22Rv1 (cell line): ENCODE results near the gene GCHFR.

Experiments used
- H3K27ac ChIP-seq: fragments of 450-650 bp; 2 replicates; pipeline ENCODE4 v1.5.1; 2017
- ZFX ChIP-seq: fragments of 450-650 bp; IDR thresholded peaks from 2 replicates; pipeline ENCODE4 v1.6.1; 2017; ENCODE audit warnings: antibody characterized with exemption, borderline replicate concordance
- TF ChIP-seq, protein P1 (sequence below): fragments of 450-650 bp; IDR thresholded peaks from 2 replicates; pipeline ENCODE4 v1.5.1; 2017; ENCODE audit warnings: mild to moderate bottlenecking

The GCHFR gene

DNA sequence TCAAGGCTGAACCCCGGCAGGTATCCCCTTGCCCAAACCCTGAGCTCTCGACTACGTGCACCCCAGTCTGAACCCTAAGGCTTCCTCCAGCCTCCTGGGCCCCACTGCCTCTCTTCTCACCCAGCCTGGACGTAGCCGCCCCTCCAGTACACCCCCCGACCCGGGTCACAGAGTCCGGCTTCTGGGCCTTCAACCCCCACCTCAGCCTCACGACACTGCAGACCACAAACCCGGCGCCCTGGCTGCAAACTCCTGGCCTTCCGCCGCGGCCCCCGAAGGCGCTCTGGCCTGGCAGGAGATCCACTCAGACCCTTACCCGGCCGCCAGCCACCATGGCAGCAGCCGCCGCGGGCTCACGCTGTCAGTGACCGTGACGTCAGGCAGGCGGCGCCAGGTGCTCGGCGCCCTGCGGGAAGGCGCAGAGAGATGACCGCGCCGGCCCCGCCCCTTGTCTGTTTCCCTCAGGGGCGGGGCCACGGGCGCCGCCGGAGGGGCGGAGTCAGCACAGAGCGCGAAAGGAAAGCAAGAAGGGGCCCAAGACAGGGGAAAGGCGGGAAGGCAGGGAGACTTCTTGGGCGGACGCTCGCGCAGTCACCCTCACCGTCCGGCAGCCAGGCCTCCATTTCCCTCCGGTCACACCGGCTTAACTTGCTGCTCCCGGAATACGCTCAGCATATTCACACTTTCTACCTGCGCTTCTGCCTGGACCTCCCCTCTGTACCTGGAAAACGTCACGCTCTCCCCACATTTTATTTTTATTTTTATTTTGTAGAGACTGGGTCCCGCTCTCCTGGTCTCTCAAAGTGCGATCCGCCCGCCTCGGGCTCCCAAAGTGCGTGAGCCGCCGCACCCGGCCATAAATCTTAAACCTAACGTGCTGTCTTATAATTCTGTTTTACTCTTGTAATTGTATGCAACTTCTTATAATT, 8.7 kb upstream of the GCHFR start, which contains the start of gene RMDN3:
TSS of gene RMDN3 (minus strand) at position 372 of the 929 bp plus-strand sequence. CDS start 471 bp downstream, outside the sequence.
- H3K27ac ChIP-seq, result peak within 1 kb of the TSS; percentile 88
- no peak for TF ChIP-seq ZFX
- TF ChIP-seq, protein P1, sequence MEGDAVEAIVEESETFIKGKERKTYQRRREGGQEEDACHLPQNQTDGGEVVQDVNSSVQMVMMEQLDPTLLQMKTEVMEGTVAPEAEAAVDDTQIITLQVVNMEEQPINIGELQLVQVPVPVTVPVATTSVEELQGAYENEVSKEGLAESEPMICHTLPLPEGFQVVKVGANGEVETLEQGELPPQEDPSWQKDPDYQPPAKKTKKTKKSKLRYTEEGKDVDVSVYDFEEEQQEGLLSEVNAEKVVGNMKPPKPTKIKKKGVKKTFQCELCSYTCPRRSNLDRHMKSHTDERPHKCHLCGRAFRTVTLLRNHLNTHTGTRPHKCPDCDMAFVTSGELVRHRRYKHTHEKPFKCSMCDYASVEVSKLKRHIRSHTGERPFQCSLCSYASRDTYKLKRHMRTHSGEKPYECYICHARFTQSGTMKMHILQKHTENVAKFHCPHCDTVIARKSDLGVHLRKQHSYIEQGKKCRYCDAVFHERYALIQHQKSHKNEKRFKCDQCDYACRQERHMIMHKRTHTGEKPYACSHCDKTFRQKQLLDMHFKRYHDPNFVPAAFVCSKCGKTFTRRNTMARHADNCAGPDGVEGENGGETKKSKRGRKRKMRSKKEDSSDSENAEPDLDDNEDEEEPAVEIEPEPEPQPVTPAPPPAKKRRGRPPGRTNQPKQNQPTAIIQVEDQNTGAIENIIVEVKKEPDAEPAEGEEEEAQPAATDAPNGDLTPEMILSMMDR, result no peak

- H3K27ac ChIP-seq, result peak overlapping the region; percentile 88
- TF ChIP-seq, protein P1, result no peak
- TF ChIP-seq ZFX, result no peak
Measured at GRCh38 chr15:40755812-40756208, 8.1 kb upstream of the GCHFR start.

DNA sequence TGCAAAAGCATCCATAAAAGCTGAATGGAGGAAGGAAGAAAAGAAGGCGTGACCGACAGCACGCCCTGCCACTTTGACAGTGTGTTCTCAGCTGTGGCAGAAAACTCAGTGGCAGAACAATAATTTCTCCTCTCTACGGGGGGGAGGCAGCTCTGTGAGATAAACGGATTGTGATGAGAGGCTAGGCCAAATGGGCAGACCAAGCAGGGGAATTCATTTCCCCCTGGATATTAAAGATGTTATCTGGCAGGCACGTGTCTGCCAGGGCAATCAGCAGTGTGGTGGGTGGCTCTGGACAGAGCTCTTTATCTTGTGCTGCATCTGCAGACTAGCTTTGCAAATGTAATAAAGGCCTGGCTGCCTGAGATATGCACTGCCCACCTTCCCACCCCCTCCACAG, 6.9 kb upstream of the GCHFR start:
- peak overlapping the region; percentile 88 for H3K27ac ChIP-seq
- TF ChIP-seq, protein P1, result no peak
- TF ChIP-seq ZFX, result no peak

DNA sequence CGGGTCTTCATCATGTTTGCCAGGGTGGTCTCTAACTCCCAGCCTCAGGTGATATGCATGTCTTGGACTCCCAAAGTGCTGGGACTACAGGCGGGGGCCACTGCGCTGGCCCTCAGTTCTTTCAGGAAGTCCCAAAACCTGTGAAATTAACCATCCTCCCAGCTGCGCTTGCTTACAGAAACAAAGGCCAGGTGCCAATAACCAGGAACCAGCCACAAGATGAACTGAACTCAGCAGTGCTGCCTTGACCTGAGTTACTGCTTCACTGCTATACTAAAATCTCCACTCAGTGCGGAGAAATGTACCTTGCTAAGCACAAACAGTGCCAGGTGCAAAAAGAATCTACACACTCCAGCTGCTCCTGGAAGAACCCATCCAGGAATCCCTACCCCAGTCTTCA, 3.9 kb upstream of the GCHFR start:
- TF ChIP-seq, protein P1, result no peak
- TF ChIP-seq ZFX, result no peak

DNA sequence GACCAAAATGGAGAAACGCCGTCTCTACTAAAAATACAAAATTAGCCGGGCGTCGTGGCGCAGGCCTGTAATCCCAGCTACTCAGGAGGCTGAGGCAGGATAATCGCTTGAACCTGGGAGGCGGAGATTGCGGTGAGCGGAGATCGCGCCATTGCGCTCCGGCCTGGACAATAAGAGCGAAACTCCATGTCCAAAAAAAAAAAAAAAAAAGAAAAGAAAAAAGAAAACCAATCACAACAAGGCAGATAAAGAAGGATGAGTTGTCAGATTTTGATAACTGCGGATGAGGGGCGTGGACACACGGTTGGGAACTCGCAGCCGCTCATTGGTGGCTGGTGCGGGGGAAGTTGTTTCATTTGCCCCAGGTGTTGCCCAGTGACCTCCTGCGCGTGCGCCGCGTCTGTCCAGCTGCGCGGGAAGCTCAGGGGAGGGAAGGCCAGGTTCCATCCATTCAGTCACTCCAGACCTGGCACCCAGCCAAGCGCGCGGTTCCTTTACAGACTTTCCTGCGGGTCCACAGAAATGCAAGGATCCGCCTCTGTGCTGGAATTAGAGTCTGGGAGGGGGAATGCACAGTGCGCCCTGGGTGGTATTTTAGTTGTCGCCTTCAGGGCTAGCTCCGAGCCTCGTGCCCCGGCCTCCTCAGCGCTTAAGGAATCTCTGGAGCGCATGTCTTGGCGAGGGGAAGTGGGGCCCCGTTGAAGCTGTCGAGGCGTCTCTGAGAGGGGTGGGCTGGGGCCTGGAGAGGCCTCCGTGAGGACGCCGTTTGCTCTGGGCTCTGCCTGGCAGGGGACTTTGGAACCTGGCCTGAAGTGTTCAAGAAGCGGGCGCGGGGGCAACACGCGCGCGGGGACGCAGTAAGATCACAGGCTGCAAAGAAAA, 708 bp upstream of the GCHFR start:
- H3K27ac ChIP-seq, result peak overlapping the region; percentile 100
- no peak for TF ChIP-seq ZFX
- TF ChIP-seq, protein P1, result no peak

More for the DNA sequence above, 3.9 kb upstream of the GCHFR start:
- peak overlapping the region; percentile 18; the same call in 1 of the 2 replicates for H3K27ac ChIP-seq

GRCh38 chr15:40764629-40765103, 798 bp downstream of the GCHFR start:
- H3K27ac ChIP-seq, result peak overlapping the region; percentile 100
- TF ChIP-seq, protein P1, result no peak
- no peak for TF ChIP-seq ZFX
